T-helper 17 cell (primary cell): ENCODE measurements around the gene UBR1. TPM values are rescaled to one million over a fixed set of nuclear protein-coding genes. Genes with fewer than 3 reads are reported as not detected.
"Not testable (repeated sequence)": the region's sequence is repeated elsewhere in the genome, so short reads cannot be mapped to it uniquely, and the experiment has no call there.

ENCODE experiments used
- ATAC-seq: fragments of 150-1000 bp; cut with Tn5 transposase; 2 replicates; pipeline ENCODE4 v1.10.0; 2021; ENCODE audit warnings: mild to moderate bottlenecking, moderate library complexity
- DNase-seq, 3 donors: peaks; one replicate each; pipeline versions ENCODE4 v3.0.0 to v3.0.0-alpha.2; 2020 to 2021
- H3K9me3 ChIP-seq: one replicate; pipeline ENCODE4 v1.7.0; 2013; ENCODE audit warnings: low read length, mild to moderate bottlenecking; ENCODE audit not compliant: control insufficient read depth, poor library complexity, severe bottlenecking
- H3K27ac Mint-ChIP-seq: one replicate; pipeline ENCODE4 v1.8.0; 2022; ENCODE audit warnings: mild to moderate bottlenecking, moderate library complexity, mixed read lengths
- H3K27me3 Mint-ChIP-seq: one replicate; pipeline ENCODE4 v1.8.0; 2022; ENCODE audit warnings: mixed read lengths
- H3K36me3 Mint-ChIP-seq: one replicate; pipeline ENCODE4 v1.8.0; 2022; ENCODE audit warnings: low read depth, mixed read lengths
- H3K4me1 Mint-ChIP-seq: one replicate; pipeline ENCODE4 v1.8.0; 2022; ENCODE audit warnings: mild to moderate bottlenecking, mixed read lengths
- H3K4me3 Mint-ChIP-seq: one replicate; pipeline ENCODE4 v1.8.0; 2022; ENCODE audit warnings: mild to moderate bottlenecking, moderate library complexity, mixed read lengths
- total RNA-seq, 4 donors: library from RNA in 2 of 4; stranded (reverse) in 2 of 4; gene quantifications; one replicate each; pipeline ENCODE4 v1.2.3 and lab custom pipeline; 2022 to 2026

The UBR1 gene
- total RNA-seq, 2 donors from 2014 or later = 42.4 to 56.7 TPM

DNA sequence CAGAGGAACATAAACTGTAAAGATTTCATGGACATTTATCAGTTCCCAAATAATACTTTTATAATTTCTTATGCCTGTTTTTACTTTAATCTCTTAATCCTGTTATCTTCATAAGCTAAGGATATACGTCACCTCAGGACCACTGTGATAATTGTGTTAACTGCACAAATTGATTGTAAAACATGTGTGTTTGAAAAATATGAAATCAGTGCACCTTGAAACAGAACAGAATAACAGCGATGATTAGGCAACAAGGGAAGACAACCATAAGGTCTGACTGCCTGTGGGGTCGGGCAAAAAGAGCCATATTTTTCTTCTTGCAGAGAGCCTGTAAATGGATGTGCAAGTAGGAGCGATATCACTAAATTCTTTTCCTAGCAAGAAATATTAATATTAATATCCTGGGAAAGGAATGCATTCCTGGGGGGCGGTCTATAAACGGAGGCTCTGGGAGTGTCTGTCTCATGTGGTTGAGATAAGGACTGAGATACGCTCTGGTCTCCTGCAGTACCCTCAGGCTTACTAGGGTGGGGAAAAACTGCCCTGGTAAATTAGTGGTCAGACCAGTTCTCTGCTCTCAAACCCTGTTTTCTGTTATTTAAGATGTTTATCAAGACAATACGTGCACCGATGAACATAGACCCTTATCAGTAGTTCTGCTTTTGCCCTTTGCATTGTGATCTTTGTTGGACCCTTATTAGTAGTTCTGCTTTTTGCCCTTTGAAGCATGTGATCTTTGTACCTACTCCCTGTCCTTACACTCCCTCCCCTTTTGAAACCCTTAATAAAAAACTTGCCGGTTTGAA is 22.5 kb upstream of the UBR1 start:
- ATAC-seq, H3K4me3 Mint-ChIP-seq, H3K9me3 ChIP-seq, DNase-seq, H3K27me3 Mint-ChIP-seq, H3K36me3 Mint-ChIP-seq, H3K27ac Mint-ChIP-seq: not testable (repeated sequence)
- H3K4me1 Mint-ChIP-seq = peaks cover 19% of the 10 kb centered on the region

GRCh38 chr15:43127752-43128151 is 21.9 kb upstream of the UBR1 start:
- H3K27me3 Mint-ChIP-seq = no peaks in the 10 kb centered on the region
- H3K9me3 ChIP-seq = no peaks in the 10 kb centered on the region
- no peak overlapping the region for H3K27ac Mint-ChIP-seq
- no peak overlapping the region for H3K4me3 Mint-ChIP-seq
- ATAC-seq (no peak), DNase-seq (no peak)
- peaks cover 2% of the 10 kb centered on the region for H3K36me3 Mint-ChIP-seq
- H3K4me1 Mint-ChIP-seq = peaks cover 19% of the 10 kb centered on the region

- DNase-seq (no peak), ATAC-seq (no peak)
- peaks cover 27% of the 10 kb centered on the region for H3K4me1 Mint-ChIP-seq
- no peaks in the 10 kb centered on the region for H3K9me3 ChIP-seq
- H3K27ac Mint-ChIP-seq = no peak overlapping the region
- no peak overlapping the region for H3K4me3 Mint-ChIP-seq
- H3K36me3 Mint-ChIP-seq = peaks cover 2% of the 10 kb centered on the region
- no peaks in the 10 kb centered on the region for H3K27me3 Mint-ChIP-seq
These were observed 20.5 kb upstream of the UBR1 start for GRCh38 chr15:43126356-43126755.

DNA sequence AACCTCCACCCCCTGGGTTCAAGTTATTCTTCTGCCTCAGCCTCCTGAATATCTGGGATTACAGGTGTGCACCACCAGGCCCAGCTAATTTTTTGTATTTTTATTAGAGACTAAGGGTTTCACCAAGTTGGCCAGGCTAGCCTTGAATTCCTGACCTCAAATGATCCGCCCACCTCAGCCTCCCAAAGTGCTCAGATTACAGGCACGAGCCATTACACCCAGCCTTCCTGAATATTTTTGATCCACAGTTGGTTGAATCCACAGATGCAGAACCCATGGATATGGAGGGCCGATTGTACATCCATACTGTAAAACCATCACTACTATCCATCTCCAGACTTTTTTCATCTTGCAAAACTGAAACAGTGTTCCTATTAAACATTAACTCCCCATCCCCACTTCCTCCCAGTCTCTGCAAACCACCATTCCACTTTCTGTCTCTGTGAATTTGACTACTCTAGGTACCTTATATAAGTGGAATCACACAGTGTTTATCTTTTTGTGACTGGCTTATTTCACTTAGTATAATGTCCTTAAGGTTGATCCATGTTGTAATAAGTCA is 19.3 kb upstream of the UBR1 start:
- DNase-seq (no peak), ATAC-seq (no peak)
- peaks cover 2% of the 10 kb centered on the region for H3K36me3 Mint-ChIP-seq
- peaks cover 25% of the 10 kb centered on the region for H3K4me1 Mint-ChIP-seq
- H3K27ac Mint-ChIP-seq = no peak overlapping the region
- no peak overlapping the region for H3K4me3 Mint-ChIP-seq
- H3K9me3 ChIP-seq = no peaks in the 10 kb centered on the region
- no peaks in the 10 kb centered on the region for H3K27me3 Mint-ChIP-seq

- DNase-seq (no peak), ATAC-seq (no peak)
- H3K9me3 ChIP-seq = no peaks in the 10 kb centered on the region
- Mint-ChIP-seq H3K4me3 (peak overlapping the region; percentile 89), H3K36me3 (peaks cover 4% of the 10 kb centered on the region), H3K27ac (peak overlapping the region; percentile 96), H3K27me3 (peaks cover 10% of the 10 kb centered on the region), H3K4me1 (peaks cover 24% of the 10 kb centered on the region)
These were observed 16.0 kb upstream of the UBR1 start for GRCh38 chr15:43121863-43122262.

- Mint-ChIP-seq H3K4me3 (no peak overlapping the region), H3K27me3 (peaks cover 10% of the 10 kb centered on the region), H3K4me1 (peaks cover 19% of the 10 kb centered on the region), H3K27ac (peak overlapping the region; percentile 65), H3K36me3 (peaks cover 4% of the 10 kb centered on the region)
- ATAC-seq = no peak
- no peak for DNase-seq
- no peaks in the 10 kb centered on the region for H3K9me3 ChIP-seq
These were observed 13.0 kb upstream of the UBR1 start for GRCh38 chr15:43118829-43119228.

DNA sequence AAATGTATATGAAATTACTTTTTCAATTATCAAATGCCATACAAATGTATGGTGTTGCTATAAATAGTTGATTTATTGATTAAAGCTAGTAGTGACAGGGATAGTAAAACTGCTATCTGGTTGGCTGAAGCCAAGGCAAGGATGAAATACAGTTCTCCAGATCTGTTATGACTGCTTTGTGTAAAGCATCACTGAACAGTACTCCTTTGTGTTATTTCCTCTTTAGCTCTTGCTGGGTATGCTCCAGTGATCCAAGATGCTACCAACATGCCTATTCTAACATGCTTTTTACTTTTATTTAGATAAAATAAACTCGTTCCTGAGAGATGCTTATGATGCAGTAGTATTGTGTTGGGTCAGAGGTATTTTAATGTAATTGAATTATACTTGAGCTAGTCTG is 12.4 kb upstream of the UBR1 start:
- Mint-ChIP-seq H3K4me3 (no peak overlapping the region), H3K36me3 (peaks cover 4% of the 10 kb centered on the region), H3K27me3 (peaks cover 10% of the 10 kb centered on the region), H3K4me1 (peaks cover 15% of the 10 kb centered on the region), H3K27ac (peak overlapping the region; percentile 65)
- DNase-seq (no peak), ATAC-seq (no peak)
- no peaks in the 10 kb centered on the region for H3K9me3 ChIP-seq

DNA sequence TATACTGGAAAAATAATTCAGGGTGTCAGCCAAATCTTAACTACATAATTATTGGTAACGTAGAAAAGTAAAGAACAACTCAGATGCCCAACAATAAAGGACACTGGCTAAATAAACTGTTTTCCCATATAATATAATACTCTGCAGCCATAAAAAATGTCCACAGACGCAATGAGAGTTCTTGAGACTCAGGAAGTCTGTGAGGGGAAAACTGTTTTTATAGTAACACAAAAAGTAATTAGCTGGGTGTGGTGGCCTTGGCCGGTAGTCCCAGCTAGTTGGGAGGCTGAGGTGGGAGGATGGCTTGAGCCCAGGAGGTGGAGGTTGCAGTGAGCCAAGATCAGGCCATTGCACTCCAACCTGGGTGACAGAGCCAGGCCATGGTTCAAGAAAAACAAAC is 5.5 kb upstream of the UBR1 start:
- Mint-ChIP-seq H3K27me3 (no peaks in the 10 kb centered on the region), H3K4me3 (no peak overlapping the region), H3K36me3 (no peaks in the 10 kb centered on the region), H3K27ac (no peak overlapping the region), H3K4me1 (peaks cover 3% of the 10 kb centered on the region)
- no peak for ATAC-seq
- no peak for DNase-seq
- no peaks in the 10 kb centered on the region for H3K9me3 ChIP-seq

DNA sequence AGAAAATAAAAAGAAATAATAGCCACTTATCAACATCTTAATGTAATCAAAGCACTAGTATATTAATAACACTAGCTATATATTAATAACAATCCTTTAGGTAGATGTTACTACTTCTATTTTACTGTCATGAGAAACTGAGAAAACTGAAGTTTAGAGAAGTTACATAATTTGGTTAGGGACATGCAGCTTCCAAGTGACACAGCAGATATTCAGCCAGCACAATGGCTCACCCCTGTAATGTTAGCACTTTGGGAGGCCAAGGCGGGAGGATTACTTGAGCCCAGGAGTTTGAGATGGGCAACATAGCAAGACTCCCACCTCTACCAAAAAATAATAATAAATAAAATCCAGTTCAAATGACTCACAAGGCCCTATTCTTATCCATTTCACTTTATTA is 1.9 kb upstream of the UBR1 start:
- no peak for ATAC-seq
- Mint-ChIP-seq H3K36me3 (peaks cover under 1% of the 10 kb centered on the region), H3K27me3 (no peaks in the 10 kb centered on the region), H3K27ac (peak overlapping the region; percentile 99), H3K4me3 (no peak overlapping the region), H3K4me1 (peaks cover 28% of the 10 kb centered on the region)
- H3K9me3 ChIP-seq = no peaks in the 10 kb centered on the region
- DNase-seq = no peak

DNA sequence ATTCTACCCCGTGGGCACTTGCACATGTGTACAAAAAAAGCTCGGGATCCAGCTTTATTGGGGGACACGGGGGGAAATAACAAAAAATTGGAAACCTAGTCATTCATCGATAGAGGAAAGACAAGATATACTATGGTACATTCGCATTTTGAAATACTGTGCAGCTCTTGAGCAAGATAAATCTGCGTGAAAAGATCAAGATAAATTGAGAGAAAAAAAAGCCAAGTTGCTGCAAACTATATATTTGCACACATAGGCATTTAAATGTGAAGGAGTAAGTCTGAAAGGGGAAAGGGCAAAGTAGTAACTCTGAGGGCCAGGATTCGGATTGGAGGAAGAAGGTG is 620 bp upstream of the UBR1 start:
- H3K27me3 Mint-ChIP-seq = no peaks in the 10 kb centered on the region
- no peaks in the 10 kb centered on the region for H3K9me3 ChIP-seq
- H3K4me1 Mint-ChIP-seq = peaks cover 36% of the 10 kb centered on the region
- peak overlapping the region; percentile 97 for H3K4me3 Mint-ChIP-seq
- ATAC-seq (no peak), DNase-seq (no peak)
- peak overlapping the region; percentile 99 for H3K27ac Mint-ChIP-seq
- peaks cover 4% of the 10 kb centered on the region for H3K36me3 Mint-ChIP-seq

DNA sequence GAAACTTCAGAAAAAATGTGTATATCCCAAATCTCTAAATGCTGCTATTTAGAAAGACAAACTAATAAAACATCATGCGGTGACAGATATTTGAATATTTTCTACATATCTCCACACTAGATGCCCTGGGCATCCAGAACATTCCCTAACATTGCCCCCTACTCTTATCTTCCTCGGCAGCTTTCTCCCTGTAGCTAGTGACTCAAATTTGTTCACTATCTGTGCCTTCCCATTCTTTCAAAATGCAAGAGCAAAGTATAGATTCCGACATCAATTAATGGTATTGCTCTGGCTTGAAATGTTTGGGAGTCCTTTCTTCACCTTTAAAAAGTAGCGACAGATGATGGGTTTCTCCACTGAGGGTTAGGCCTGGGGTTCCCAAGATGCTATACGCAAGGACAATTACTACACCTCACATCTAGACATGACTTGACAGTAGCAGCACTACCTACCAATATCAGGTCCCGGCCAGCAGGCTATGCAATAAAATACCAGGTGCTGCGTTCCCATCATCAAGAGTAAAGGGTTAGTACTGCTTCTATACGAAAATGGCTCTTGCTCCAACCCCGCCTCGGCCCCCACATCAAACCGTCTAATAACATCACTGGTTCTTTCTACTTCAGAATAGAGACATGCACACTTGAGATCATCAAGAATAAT is 631 bp downstream of the UBR1 start:
- peak overlapping the region; percentile 97 for H3K4me3 Mint-ChIP-seq
- H3K36me3 Mint-ChIP-seq = peaks cover 9% of the 10 kb centered on the region
- peaks cover 48% of the 10 kb centered on the region for H3K4me1 Mint-ChIP-seq

DNA sequence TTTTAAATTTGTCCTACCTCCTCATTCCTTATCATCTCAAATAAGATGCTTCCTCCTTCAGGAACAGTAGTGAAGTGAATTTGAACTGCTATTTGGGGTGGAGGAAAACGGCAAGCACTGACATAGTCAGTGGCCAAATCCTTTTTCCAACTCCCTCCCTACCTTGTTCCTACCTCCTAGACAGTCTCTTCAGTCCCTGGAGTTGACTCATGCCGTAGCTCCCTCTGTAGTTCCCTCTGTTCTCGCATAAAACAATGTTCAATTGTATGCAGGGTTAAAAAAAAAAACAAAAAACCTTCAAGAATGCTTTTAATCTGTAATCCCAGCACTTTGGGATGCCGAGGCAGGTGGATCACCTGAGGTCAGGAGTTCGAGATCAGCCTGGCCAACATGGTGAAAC is 1.4 kb downstream of the UBR1 start:
- H3K4me1 Mint-ChIP-seq = peaks cover 53% of the 10 kb centered on the region

More for the DNA sequence above, 631 bp downstream of the UBR1 start:
- DNase-seq (peak in 1 of 3 donors; percentile 9), ATAC-seq (peak; percentile 59)
- Mint-ChIP-seq H3K27ac (peak overlapping the region; percentile 99), H3K27me3 (no peaks in the 10 kb centered on the region)
- no peaks in the 10 kb centered on the region for H3K9me3 ChIP-seq

GRCh38 chr15:43103907-43104306 is 1.9 kb downstream of the UBR1 start:
- no peak for DNase-seq
- no peaks in the 10 kb centered on the region for H3K9me3 ChIP-seq
- H3K4me1 Mint-ChIP-seq = peaks cover 53% of the 10 kb centered on the region
- H3K36me3 Mint-ChIP-seq = peaks cover 11% of the 10 kb centered on the region
- no peak for ATAC-seq
- H3K4me3 Mint-ChIP-seq = peak overlapping the region; percentile 45
- H3K27me3 Mint-ChIP-seq = no peaks in the 10 kb centered on the region
- peak overlapping the region; percentile 53 for H3K27ac Mint-ChIP-seq

More for the DNA sequence above, 1.4 kb downstream of the UBR1 start:
- no peak for DNase-seq
- Mint-ChIP-seq H3K27ac (no peak overlapping the region), H3K4me3 (peak overlapping the region; percentile 45), H3K36me3 (peaks cover 11% of the 10 kb centered on the region), H3K27me3 (no peaks in the 10 kb centered on the region)
- no peaks in the 10 kb centered on the region for H3K9me3 ChIP-seq
- ATAC-seq = no peak
